Measurements from ENCODE around the gene ITGAX.

DNA sequence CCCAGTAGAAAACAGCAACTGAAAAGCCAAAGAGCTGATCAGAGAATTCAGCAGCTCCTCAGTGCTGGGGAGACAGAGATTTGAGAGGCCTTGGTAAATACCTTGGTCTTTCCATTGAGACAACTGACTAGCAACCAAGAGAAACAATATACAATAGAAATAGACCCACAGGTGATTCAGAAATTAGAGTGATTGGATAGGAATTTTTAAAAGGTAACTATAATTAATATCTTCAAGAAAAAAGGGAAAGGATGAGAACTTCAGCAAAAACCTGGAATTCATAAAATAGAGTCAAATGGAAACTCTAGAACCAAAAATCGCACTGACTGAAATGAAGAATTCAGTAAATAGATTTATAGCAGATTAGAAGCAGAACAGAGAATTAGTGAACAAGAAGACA, 32.5 kb upstream of the ITGAX start:
- TF ChIP-seq CTCF (IDR thresholded peaks at IDR 0.05; ENCODE audit: poor library complexity) (no peak), EZH2 (IDR thresholded peaks at IDR 0.05; ENCODE audit: borderline replicate concordance) (no peak), EZH2phosphoT487 (IDR thresholded peaks at IDR 0.05; ENCODE audit: low read depth, severe bottlenecking, unreplicated experiment) (no peak)
